ENCODE measurements around the gene EXOC3L4. TPM values are rescaled to one million over a fixed set of nuclear protein-coding genes. Genes with fewer than 3 reads are reported as not detected.

EXOC3L4 gene
- total RNA-seq, 1 donor from 2014 or later = 4.2 TPM

- Histone ChIP-seq H3K9me3 (no peaks in the 10 kb centered on the region), H3K4me3 (no peak overlapping the region), H3K4me1 (peaks cover 4% of the 10 kb centered on the region), H3K27ac (no peak overlapping the region), H3K36me3 (no peaks in the 10 kb centered on the region), H3K27me3 (peaks cover 12% of the 10 kb centered on the region)
- intact Hi-C loops (cut with DNase I) = no loop called here
- TF ChIP-seq CTCF (IDR thresholded peaks at IDR 0.05) = no peak
- ATAC-seq = no peak
- no peak for DNase-seq
These were observed 2.9 kb downstream of the EXOC3L4 start for GRCh38 chr14:103097244-103097993.

- ATAC-seq (no peak), DNase-seq (no peak)
- no peak overlapping the region for H3K4me3 ChIP-seq
- H3K9me3 ChIP-seq = no peaks in the 10 kb centered on the region
- peaks cover 21% of the 10 kb centered on the region for H3K27me3 ChIP-seq
- H3K36me3 ChIP-seq = no peaks in the 10 kb centered on the region
- H3K27ac ChIP-seq = no peak overlapping the region
- TF ChIP-seq CTCF (IDR thresholded peaks at IDR 0.05) = no peak
- peaks cover 10% of the 10 kb centered on the region for H3K4me1 ChIP-seq
- intact Hi-C loops (cut with DNase I) = no loop called here
These were observed 3.8 kb downstream of the EXOC3L4 start for GRCh38 chr14:103097994-103098957.

GRCh38 chr14:103099081-103099732 lies 4.7 kb downstream of the EXOC3L4 start:
- no peak for TF ChIP-seq CTCF (IDR thresholded peaks at IDR 0.05)
- ATAC-seq = no peak
- DNase-seq = no peak
- H3K27me3 ChIP-seq = peaks cover 28% of the 10 kb centered on the region
- peaks cover 20% of the 10 kb centered on the region for H3K4me1 ChIP-seq
- no peak overlapping the region for H3K4me3 ChIP-seq
- no peaks in the 10 kb centered on the region for H3K36me3 ChIP-seq
- no peaks in the 10 kb centered on the region for H3K9me3 ChIP-seq
- intact Hi-C loops (cut with DNase I) = no loop called here
- no peak overlapping the region for H3K27ac ChIP-seq

GRCh38 chr14:103099733-103100280 lies 5.3 kb downstream of the EXOC3L4 start:
- intact Hi-C loops (cut with DNase I) = loop anchor here (10.0 kb wide), 2 partner anchors 85 to 195 kb away; no protein-coding TSS in a partner anchor
- Histone ChIP-seq H3K27ac (no peak overlapping the region), H3K4me1 (peaks cover 22% of the 10 kb centered on the region), H3K4me3 (no peak overlapping the region), H3K36me3 (no peaks in the 10 kb centered on the region), H3K9me3 (no peaks in the 10 kb centered on the region), H3K27me3 (peaks cover 34% of the 10 kb centered on the region)
- DNase-seq (no peak), ATAC-seq (no peak)
- TF ChIP-seq CTCF (IDR thresholded peaks at IDR 0.05) = no peak
